Measurements from ENCODE around the gene RAP1GAP2.
"Not testable (repeated sequence)": the region's sequence is repeated elsewhere in the genome, so short reads cannot be mapped to it uniquely, and the experiment has no call there.

The RAP1GAP2 gene

GRCh38 chr17:2876467-2876866 lies 80.2 kb downstream of the RAP1GAP2 start:
- 94 to 95% methylated on average over 6 of the region's 6 CpGs for WGBS, 2 experiments
- Histone ChIP-seq H3K27me3 (ENCODE audit: control insufficient read depth, insufficient read depth, low read length, poor library complexity, severe bottlenecking) (no peaks in the 10 kb centered on the region), H3K36me3 (ENCODE audit: control insufficient read depth, insufficient read depth, low read length) (no peaks in the 10 kb centered on the region), H3K9me3 (ENCODE audit: control insufficient read depth, low read length) (no peaks in the 10 kb centered on the region), H3K4me3 (ENCODE audit: insufficient read depth, low read depth, low read length) (no peak overlapping the region), H3K4me1 (ENCODE audit: control insufficient read depth, insufficient read depth, low read length) (peaks cover 3% of the 10 kb centered on the region), H3K27ac (ENCODE audit: insufficient read depth, low read depth, low read length, poor library complexity, severe bottlenecking) (no peak overlapping the region)

DNA sequence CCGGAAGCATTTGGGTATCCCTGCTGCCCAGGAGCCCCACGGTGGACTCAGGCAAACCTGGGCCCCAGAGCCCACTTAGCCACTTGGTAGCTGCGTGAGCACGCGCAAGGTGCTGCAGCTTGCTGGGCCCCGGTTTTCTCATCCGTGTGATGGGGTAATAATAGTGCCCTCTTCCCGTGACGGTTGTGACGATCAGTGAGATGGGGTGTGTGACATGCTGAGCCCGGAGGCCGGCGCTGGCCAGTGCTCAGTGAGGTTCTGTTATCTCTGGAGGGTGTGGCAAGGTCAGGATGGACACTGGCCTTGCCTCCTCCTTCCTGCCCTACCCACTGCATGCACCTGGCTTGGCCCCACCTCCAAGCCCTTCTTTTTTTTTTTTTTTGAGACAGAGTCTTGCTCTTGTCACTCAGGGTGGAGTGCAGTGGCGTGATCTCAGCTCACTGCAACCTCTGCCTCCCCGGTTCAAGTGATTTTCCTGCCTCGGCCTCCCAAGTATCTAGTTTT lies 82.6 kb downstream of the RAP1GAP2 start:
- Histone ChIP-seq H3K27ac (ENCODE audit: insufficient read depth, low read depth, low read length, poor library complexity, severe bottlenecking) (no peak overlapping the region), H3K4me3 (ENCODE audit: insufficient read depth, low read depth, low read length) (no peak overlapping the region), H3K9me3 (ENCODE audit: control insufficient read depth, low read length) (no peaks in the 10 kb centered on the region), H3K27me3 (ENCODE audit: control insufficient read depth, insufficient read depth, low read length, poor library complexity, severe bottlenecking) (no peaks in the 10 kb centered on the region), H3K36me3 (ENCODE audit: control insufficient read depth, insufficient read depth, low read length) (no peaks in the 10 kb centered on the region), H3K4me1 (ENCODE audit: control insufficient read depth, insufficient read depth, low read length) (peaks cover 10% of the 10 kb centered on the region)
- 93 to 95% methylated on average over 16 of the region's 16 CpGs for WGBS, 2 experiments

GRCh38 chr17:2880050-2880449 lies 83.8 kb downstream of the RAP1GAP2 start:
- 89 to 92% methylated on average over 7 of the region's 8 CpGs for WGBS, 2 experiments
- Histone ChIP-seq H3K9me3 (ENCODE audit: control insufficient read depth, low read length) (no peaks in the 10 kb centered on the region), H3K27me3 (ENCODE audit: control insufficient read depth, insufficient read depth, low read length, poor library complexity, severe bottlenecking) (no peaks in the 10 kb centered on the region), H3K27ac (ENCODE audit: insufficient read depth, low read depth, low read length, poor library complexity, severe bottlenecking) (no peak overlapping the region), H3K4me3 (ENCODE audit: insufficient read depth, low read depth, low read length) (no peak overlapping the region), H3K36me3 (ENCODE audit: control insufficient read depth, insufficient read depth, low read length) (no peaks in the 10 kb centered on the region), H3K4me1 (ENCODE audit: control insufficient read depth, insufficient read depth, low read length) (peaks cover 12% of the 10 kb centered on the region)

- Histone ChIP-seq H3K4me3 (ENCODE audit: insufficient read depth, low read depth, low read length) (no peak overlapping the region), H3K27me3 (ENCODE audit: control insufficient read depth, insufficient read depth, low read length, poor library complexity, severe bottlenecking) (no peaks in the 10 kb centered on the region), H3K27ac (ENCODE audit: insufficient read depth, low read depth, low read length, poor library complexity, severe bottlenecking) (no peak overlapping the region), H3K4me1 (ENCODE audit: control insufficient read depth, insufficient read depth, low read length) (peaks cover 12% of the 10 kb centered on the region), H3K9me3 (ENCODE audit: control insufficient read depth, low read length) (no peaks in the 10 kb centered on the region), H3K36me3 (ENCODE audit: control insufficient read depth, insufficient read depth, low read length) (no peaks in the 10 kb centered on the region)
- WGBS, 2 experiments = 97% methylated on average over 5 of the region's 5 CpGs
Observed at GRCh38 chr17:2881295-2881694, 85.1 kb downstream of the RAP1GAP2 start.

DNA sequence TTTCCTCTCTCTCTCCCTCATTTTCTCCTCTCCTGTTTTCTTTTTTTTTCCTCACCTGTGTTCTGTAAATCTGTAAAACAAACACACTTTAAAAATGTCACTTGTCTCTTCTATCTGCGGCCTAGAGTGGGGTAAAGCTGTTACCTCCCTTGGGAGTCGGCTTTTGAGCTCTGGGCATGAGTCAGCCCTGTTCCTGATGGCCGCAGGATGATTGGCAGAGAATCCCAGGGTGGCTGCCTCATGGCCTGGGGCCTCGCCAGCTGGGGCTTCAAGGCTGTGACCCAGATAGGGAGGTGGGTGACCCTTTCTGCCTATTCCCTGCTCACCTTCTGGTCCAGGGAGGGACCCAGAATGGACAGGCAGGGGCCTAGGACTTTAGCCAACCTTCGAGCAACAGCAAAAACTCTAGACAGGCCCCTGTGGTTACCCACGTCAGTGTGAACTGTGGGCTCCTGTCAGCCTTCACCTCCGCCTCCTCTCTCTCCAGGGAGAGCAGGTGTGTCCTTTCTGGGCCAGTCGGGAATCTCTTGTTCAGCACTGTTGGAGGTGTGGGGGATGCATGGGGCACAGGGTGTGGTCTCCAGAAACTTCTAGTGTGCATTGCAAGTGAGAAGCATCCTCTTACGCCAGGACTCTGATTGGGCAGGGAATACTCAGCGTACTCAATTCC lies 87.4 kb downstream of the RAP1GAP2 start:
- Histone ChIP-seq H3K36me3 (ENCODE audit: control insufficient read depth, insufficient read depth, low read length) (no peaks in the 10 kb centered on the region), H3K4me1 (ENCODE audit: control insufficient read depth, insufficient read depth, low read length) (peaks cover 12% of the 10 kb centered on the region), H3K9me3 (ENCODE audit: control insufficient read depth, low read length) (no peaks in the 10 kb centered on the region), H3K27me3 (ENCODE audit: control insufficient read depth, insufficient read depth, low read length, poor library complexity, severe bottlenecking) (no peaks in the 10 kb centered on the region), H3K4me3 (ENCODE audit: insufficient read depth, low read depth, low read length) (no peak overlapping the region), H3K27ac (ENCODE audit: insufficient read depth, low read depth, low read length, poor library complexity, severe bottlenecking) (no peak overlapping the region)
- 60 to 67% methylated on average over 10 of the region's 10 CpGs for WGBS, 2 experiments

DNA sequence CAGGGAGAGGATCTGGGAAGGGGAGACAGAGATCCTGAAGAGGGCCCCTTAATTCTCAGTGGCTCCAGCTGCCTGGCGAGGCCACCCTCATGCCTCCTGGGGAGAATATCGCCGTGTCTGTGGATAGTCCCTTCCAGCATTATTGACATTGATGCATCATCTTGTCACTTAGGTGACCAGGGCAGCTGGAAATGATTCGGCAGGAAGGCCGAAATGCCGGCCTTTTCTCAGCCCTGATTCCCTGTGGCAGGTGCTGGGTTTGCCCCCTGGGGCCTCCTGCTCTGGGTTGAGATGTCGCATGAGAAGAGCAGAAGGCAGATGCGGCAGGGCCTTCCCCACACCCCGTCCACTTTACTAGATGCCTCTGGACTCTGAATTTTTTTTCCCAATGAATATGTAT lies 89.5 kb downstream of the RAP1GAP2 start:
- Histone ChIP-seq H3K27me3 (ENCODE audit: control insufficient read depth, insufficient read depth, low read length, poor library complexity, severe bottlenecking) (no peaks in the 10 kb centered on the region), H3K36me3 (ENCODE audit: control insufficient read depth, insufficient read depth, low read length) (no peaks in the 10 kb centered on the region), H3K9me3 (ENCODE audit: control insufficient read depth, low read length) (no peaks in the 10 kb centered on the region), H3K4me1 (ENCODE audit: control insufficient read depth, insufficient read depth, low read length) (peaks cover 12% of the 10 kb centered on the region), H3K27ac (ENCODE audit: insufficient read depth, low read depth, low read length, poor library complexity, severe bottlenecking) (no peak overlapping the region), H3K4me3 (ENCODE audit: insufficient read depth, low read depth, low read length) (no peak overlapping the region)
- WGBS, 2 experiments = 79 to 82% methylated on average over 9 of the region's 9 CpGs

- H3K4me1 ChIP-seq (ENCODE audit: control insufficient read depth, insufficient read depth, low read length) = peaks cover 7% of the 10 kb centered on the region
- H3K9me3 ChIP-seq (ENCODE audit: control insufficient read depth, low read length) = no peaks in the 10 kb centered on the region
- H3K27ac ChIP-seq (ENCODE audit: insufficient read depth, low read depth, low read length, poor library complexity, severe bottlenecking) = no peak overlapping the region
- WGBS, 2 experiments = 94% methylated on average over 9 of the region's 9 CpGs
- H3K36me3 ChIP-seq (ENCODE audit: control insufficient read depth, insufficient read depth, low read length) = no peaks in the 10 kb centered on the region
- H3K27me3 ChIP-seq (ENCODE audit: control insufficient read depth, insufficient read depth, low read length, poor library complexity, severe bottlenecking) = no peaks in the 10 kb centered on the region
- H3K4me3 ChIP-seq (ENCODE audit: insufficient read depth, low read depth, low read length) = no peak overlapping the region
Observed at GRCh38 chr17:2888326-2888725, 92.1 kb downstream of the RAP1GAP2 start.

DNA sequence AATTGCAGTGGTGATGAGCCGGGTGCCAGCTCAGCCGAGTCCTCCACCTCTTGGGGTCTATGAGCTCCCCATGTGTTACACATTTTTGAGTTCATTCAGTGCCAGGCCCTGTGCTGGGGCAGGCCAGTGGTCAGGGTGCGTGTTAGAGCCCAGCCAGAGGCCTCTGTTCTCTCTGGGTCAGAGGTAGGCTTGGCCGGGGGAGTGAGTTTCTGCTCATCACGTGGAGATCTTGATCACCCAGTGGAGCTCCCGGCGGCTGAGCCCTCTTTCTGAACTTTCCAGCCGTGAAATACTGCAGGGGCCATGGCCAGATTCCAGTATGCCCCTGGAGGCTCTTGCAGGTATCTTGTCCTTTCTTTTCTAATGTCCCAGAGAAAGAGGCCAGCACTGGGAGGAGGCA lies 93.0 kb downstream of the RAP1GAP2 start:
- WGBS, 2 experiments = 87 to 91% methylated on average over 8 of the region's 8 CpGs
- no peaks in the 10 kb centered on the region for H3K4me1 ChIP-seq (ENCODE audit: control insufficient read depth, insufficient read depth, low read length)

GRCh38 chr17:2890778-2891177 lies 94.5 kb downstream of the RAP1GAP2 start:
- H3K4me3 ChIP-seq (ENCODE audit: insufficient read depth, low read depth, low read length); H3K27me3 ChIP-seq (ENCODE audit: control insufficient read depth, insufficient read depth, low read length, poor library complexity, severe bottlenecking); H3K36me3 ChIP-seq (ENCODE audit: control insufficient read depth, insufficient read depth, low read length); H3K4me1 ChIP-seq (ENCODE audit: control insufficient read depth, insufficient read depth, low read length); H3K27ac ChIP-seq (ENCODE audit: insufficient read depth, low read depth, low read length, poor library complexity, severe bottlenecking); H3K9me3 ChIP-seq (ENCODE audit: control insufficient read depth, low read length): not testable (repeated sequence)
- 92 to 94% methylated on average over 10 of the region's 10 CpGs for WGBS, 2 experiments

More for the DNA sequence above, 93.0 kb downstream of the RAP1GAP2 start:
- Histone ChIP-seq H3K27me3 (ENCODE audit: control insufficient read depth, insufficient read depth, low read length, poor library complexity, severe bottlenecking) (no peaks in the 10 kb centered on the region), H3K9me3 (ENCODE audit: control insufficient read depth, low read length) (no peaks in the 10 kb centered on the region), H3K27ac (ENCODE audit: insufficient read depth, low read depth, low read length, poor library complexity, severe bottlenecking) (no peak overlapping the region), H3K4me3 (ENCODE audit: insufficient read depth, low read depth, low read length) (no peak overlapping the region), H3K36me3 (ENCODE audit: control insufficient read depth, insufficient read depth, low read length) (no peaks in the 10 kb centered on the region)

DNA sequence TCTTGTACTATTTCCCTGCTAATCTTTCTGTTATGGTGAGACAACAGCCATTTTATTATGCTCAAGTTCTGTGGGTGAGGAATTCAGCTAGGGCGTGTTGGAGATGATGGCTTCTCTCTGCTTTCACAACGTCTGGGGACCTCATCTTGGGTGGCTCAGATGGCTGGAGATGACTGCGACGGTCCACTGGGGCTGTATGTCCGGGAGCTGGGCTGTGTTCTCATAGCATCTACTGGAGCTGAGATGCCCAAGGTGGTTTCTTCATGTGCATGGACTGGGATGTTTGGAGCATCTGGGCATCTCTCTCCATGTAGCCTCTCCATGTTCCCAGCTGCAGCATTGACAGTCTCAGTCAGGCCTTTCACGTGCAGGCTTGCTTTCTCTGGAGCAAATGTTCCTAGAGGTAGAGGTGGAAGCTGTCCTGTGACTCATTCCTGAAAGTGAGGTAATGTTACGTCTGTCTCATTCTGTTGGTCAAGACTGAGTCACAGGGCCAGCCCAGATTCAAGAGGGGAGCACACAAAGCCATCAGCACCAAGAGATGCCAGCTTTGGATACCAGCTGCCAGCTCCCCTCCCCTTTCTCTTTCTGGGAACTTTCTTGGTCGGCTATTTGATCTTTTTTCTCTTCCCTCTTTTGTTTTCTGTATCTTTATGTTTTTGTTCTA lies 96.2 kb downstream of the RAP1GAP2 start:
- Histone ChIP-seq H3K36me3 (ENCODE audit: control insufficient read depth, insufficient read depth, low read length) (no peaks in the 10 kb centered on the region), H3K4me3 (ENCODE audit: insufficient read depth, low read depth, low read length) (no peak overlapping the region), H3K9me3 (ENCODE audit: control insufficient read depth, low read length) (no peaks in the 10 kb centered on the region), H3K27ac (ENCODE audit: insufficient read depth, low read depth, low read length, poor library complexity, severe bottlenecking) (no peak overlapping the region), H3K4me1 (ENCODE audit: control insufficient read depth, insufficient read depth, low read length) (no peaks in the 10 kb centered on the region), H3K27me3 (ENCODE audit: control insufficient read depth, insufficient read depth, low read length, poor library complexity, severe bottlenecking) (no peaks in the 10 kb centered on the region)
- WGBS, 2 experiments = 89 to 92% methylated on average over 7 to 8 of the region's 8 CpGs

Data from ectodermal cell (in vitro differentiated cells).